GM12892 (cell line): ENCODE results near the gene GSN.

ENCODE experiments used
- DNase-seq: peaks from one replicate; pipeline ENCODE4 v3.0.0; 2011; ENCODE audit not compliant: insufficient read length
- FAIRE-seq: peaks from 2 replicates; lab custom pipeline; 2011; peaks lifted over from hg19 to GRCh38; lab: Jason Lieb, UNC
- POLR2A ChIP-seq: IDR thresholded peaks from 2 replicates; pipeline ENCODE4 v1.6.1; 2011; ENCODE audit warnings: low read depth, low read length, control low read depth
- POLR2AphosphoS5 ChIP-seq: IDR thresholded peaks from 2 replicates; pipeline ENCODE4 v1.6.1; 2011; ENCODE audit warnings: low read depth, low read length, control low read depth
- TAF1 ChIP-seq: IDR thresholded peaks from 2 replicates; pipeline ENCODE4 v1.6.1; 2011; ENCODE audit warnings: low read depth, mild to moderate bottlenecking, control low read depth, low read length, borderline replicate concordance

The GSN gene

GRCh38 chr9:121277518-121278295 lies 9.7 kb downstream of the GSN start:
- DNase-seq (no peak), FAIRE-seq (no peak)
- TF ChIP-seq POLR2AphosphoS5 (no peak), POLR2A (no peak), TAF1 (no peak)

GRCh38 chr9:121278477-121279261 lies 10.7 kb downstream of the GSN start:
- no peak for FAIRE-seq
- no peak for DNase-seq
- TF ChIP-seq TAF1 (no peak), POLR2AphosphoS5 (no peak), POLR2A (no peak)

DNA sequence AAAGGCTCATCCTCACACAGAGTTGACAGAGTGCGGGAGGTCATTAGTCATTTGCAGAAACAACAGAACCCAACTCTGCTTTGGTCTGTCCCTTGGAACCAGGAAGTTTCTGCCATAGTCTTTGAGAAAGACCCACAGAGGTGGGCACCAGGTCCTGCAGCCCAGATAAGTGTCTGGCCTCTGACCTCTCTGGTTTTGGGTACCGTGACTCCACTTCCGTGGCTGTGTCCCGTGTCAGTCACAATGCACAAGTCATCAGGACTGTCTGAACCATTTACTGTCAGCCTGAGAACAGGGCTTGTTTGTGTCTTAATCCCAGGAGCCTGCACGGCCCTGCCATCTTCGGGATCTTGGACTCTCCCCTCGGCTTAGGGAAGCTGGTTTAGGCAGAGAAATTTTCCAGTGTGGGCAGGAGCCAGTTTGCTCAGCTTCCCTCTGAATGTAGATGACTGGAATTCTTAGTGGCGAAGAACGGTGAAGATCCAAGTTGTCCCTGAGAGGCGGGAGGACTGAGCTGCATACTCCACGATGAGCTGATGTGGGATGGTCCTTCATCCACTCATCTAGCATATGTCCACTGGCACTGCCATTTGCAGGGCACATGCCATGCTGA lies 11.9 kb downstream of the GSN start:
- TF ChIP-seq POLR2A (no peak), POLR2AphosphoS5 (no peak), TAF1 (no peak)
- FAIRE-seq, result no peak
- DNase-seq, result no peak

GRCh38 chr9:121280715-121281613 lies 13.0 kb downstream of the GSN start:
- TF ChIP-seq POLR2AphosphoS5, result no peak
- TF ChIP-seq POLR2A, result no peak
- DNase-seq (no peak), FAIRE-seq (no peak)

DNA sequence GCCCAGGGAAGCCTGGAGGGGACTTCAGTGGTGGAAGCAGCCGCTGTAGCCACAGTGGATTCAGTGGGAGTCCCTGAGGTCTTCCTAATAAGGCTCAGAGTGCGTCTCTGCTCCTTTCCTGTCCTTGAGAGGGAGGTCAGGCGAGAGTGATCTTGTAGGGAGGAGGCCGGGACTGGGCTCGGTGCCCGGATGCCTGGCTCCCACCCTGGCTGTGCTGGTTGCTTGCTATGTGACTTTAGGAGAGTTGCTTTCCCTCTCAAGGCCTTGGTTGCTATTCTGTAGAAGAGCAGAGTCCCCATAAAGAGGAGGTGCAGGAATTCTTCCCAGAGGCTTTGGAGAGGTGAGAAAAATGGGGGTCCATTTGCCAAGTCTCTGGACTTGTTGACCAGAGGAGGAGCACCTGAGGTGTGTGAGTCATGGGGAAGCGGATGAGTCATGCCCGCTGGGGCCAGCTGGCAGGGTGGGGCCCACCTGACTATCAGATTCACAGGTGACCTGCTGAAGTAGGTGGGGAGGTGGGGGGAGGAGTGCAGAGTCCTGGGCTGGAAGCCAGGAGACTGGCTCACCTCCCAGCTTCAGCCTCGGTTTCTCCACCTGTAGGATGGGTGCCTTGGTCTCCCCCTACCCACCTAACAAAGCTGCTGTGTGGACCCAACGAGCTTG lies 13.8 kb downstream of the GSN start:
- no peak for DNase-seq
- TF ChIP-seq POLR2AphosphoS5 (no peak), POLR2A (no peak), TAF1 (no peak)
- no peak for FAIRE-seq

GRCh38 chr9:121282277-121283079 lies 14.5 kb downstream of the GSN start:
- DNase-seq, result no peak

GRCh38 chr9:121283080-121283398 lies 15.1 kb downstream of the GSN start:
- DNase-seq (no peak), FAIRE-seq (no peak)
- TF ChIP-seq POLR2A, result no peak
- no peak for TF ChIP-seq POLR2AphosphoS5

More at GRCh38 chr9:121282277-121283079, 14.5 kb downstream of the GSN start:
- TF ChIP-seq TAF1 (no peak), POLR2A (no peak), POLR2AphosphoS5 (no peak)
- no peak for FAIRE-seq

- FAIRE-seq, result no peak
- TF ChIP-seq POLR2AphosphoS5, result no peak
- DNase-seq, result no peak
These were observed 16.1 kb downstream of the GSN start for GRCh38 chr9:121283856-121284732.

DNA sequence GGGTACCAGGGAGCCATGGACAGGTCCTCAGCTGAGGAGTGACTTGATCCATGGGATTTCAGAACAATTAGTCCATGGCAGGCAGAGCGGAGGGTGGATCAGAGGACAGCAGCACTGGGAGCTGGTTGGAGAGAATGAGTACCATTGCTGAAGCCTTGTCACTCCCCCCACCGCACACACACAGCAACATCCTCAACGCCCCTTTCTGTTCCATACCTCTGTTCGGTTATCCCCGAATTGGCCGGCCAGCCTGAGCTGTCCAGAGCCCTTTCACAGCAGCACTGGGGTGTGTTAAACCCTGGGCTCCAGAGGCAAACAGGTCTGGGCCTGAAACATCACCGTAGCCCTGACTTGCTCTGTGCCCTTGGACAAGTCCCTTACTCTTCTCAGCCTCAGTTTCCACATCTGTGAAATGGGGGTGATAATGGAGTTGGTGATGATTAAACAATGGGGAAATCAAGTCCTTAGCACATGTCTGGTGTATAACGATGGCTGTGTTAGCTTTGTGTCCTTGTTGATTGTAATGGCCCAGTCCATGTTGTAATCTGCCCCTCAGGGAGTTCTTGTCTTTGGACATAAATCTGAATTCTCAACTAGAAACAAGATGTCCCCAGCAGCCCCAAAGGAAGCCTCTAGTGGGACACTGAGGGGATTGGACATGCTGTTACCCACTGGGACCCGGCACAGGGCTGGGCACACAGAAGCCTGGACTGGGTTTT lies 16.9 kb downstream of the GSN start:
- FAIRE-seq, result no peak
- TF ChIP-seq POLR2A (no peak), TAF1 (no peak), POLR2AphosphoS5 (no peak)
- no peak for DNase-seq
